D721Med (cell line): ENCODE results near the gene HPSE.

Source experiments
- DNase-seq: peaks from one replicate; pipeline ENCODE4 v3.0.0; 2011; ENCODE audit warnings: low spot score; ENCODE audit not compliant: insufficient read length
- FAIRE-seq: peaks from 2 replicates; lab custom pipeline; 2011; peaks lifted over from hg19 to GRCh38; lab: Jason Lieb, UNC
- TF ChIP-seq, protein P1 (sequence below): IDR thresholded peaks from 2 replicates; pipeline ENCODE4 v1.5.1; 2012; ENCODE audit warnings: mild to moderate bottlenecking, control low read depth; ENCODE audit not compliant: insufficient read depth; ENCODE audit errors: missing control alignments

Gene HPSE

DNA sequence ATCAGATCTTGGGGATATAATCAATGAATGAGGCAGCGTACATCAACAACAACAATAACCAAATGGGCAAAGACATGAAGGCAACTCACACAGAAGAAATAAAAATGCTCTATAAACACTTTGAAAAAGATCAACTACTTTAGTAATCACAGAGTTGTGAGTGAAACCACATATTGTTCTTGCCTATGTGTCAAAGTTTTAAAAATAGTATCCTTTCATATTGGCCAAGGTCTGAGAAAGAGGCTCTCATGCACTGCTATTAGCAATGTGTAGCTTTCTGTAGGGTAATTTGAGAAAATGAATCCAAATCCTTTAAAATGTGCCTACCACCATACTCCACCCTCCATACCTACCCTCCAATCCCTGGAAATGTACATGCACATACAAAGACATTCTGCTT lies 75.1 kb downstream of the HPSE start:
- TF ChIP-seq, protein P1, sequence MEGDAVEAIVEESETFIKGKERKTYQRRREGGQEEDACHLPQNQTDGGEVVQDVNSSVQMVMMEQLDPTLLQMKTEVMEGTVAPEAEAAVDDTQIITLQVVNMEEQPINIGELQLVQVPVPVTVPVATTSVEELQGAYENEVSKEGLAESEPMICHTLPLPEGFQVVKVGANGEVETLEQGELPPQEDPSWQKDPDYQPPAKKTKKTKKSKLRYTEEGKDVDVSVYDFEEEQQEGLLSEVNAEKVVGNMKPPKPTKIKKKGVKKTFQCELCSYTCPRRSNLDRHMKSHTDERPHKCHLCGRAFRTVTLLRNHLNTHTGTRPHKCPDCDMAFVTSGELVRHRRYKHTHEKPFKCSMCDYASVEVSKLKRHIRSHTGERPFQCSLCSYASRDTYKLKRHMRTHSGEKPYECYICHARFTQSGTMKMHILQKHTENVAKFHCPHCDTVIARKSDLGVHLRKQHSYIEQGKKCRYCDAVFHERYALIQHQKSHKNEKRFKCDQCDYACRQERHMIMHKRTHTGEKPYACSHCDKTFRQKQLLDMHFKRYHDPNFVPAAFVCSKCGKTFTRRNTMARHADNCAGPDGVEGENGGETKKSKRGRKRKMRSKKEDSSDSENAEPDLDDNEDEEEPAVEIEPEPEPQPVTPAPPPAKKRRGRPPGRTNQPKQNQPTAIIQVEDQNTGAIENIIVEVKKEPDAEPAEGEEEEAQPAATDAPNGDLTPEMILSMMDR = no peak
- FAIRE-seq (peak; percentile 53), DNase-seq (no peak)

GRCh38 chr4:83258461-83258860 lies 76.2 kb downstream of the HPSE start:
- no peak for DNase-seq
- FAIRE-seq = no peak
- TF ChIP-seq, protein P1 = no peak

- no peak for FAIRE-seq
- TF ChIP-seq, protein P1 = no peak
- DNase-seq = no peak
These were observed 76.8 kb downstream of the HPSE start for GRCh38 chr4:83257811-83258210.

DNA sequence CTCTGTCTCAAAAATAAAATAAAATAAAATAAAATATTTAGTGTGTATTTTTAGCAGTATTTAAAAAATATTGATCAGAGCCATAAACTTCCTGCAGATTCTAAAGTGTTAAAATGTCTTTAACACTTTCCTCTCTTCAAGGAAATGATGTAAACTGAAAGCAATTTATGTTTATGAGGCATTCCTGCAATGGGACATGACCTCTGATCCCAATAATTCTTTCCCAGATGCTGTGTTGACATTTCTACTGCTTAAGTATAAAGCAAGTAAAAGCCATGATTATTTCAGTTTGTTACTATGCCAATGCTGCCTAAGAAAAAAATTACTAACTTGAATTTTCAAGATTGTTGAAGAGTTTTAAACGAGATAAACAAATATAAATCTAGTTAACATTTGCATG lies 79.1 kb downstream of the HPSE start:
- no peak for FAIRE-seq
- no peak for DNase-seq
- TF ChIP-seq, protein P1 = no peak

GRCh38 chr4:83252782-83253405 lies 81.8 kb downstream of the HPSE start:
- TF ChIP-seq, protein P1 = peak; percentile 62
- no peak for FAIRE-seq
- peak; percentile 28 for DNase-seq

DNA sequence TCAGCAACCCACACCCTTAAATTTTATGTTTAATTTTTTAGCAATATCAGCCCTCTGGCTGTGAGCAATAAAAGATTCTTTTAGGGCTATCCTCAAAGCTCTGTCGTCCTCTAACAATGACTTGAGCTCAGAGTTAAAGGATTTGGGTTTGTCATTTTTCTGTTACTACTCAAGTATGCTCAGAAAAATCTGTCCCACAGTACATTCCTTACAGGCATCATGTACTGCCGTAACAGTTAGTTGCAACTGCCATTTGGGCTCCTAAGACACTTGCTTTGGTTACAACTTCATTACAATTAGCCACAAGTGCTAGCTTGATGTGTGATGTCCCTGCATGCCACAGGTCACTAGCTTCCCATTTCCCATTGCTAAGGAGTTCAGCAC lies 83.2 kb downstream of the HPSE start:
- DNase-seq (no peak), FAIRE-seq (no peak)
- TF ChIP-seq, protein P1 = no peak

- DNase-seq (no peak), FAIRE-seq (no peak)
- TF ChIP-seq, protein P1 = no peak
These were observed 83.8 kb downstream of the HPSE start for GRCh38 chr4:83250687-83251446.
